Upper lobe of left lung (tissue), 4 donors: ENCODE measurements around the gene ARPP21.

Experiments used
- POLR2A ChIP-seq, 4 donors: fragments of 450-650 bp; IDR thresholded peaks; one replicate each; pipeline ENCODE4 v1.5.1; 2016 to 2017; ENCODE audit warnings: antibody characterized with exemption in 4 of 4, mild to moderate bottlenecking in 2 of 4
- TF ChIP-seq, protein P1 (sequence below), 6 experiments: fragments of 450-650 bp in 4 of 6; fragments of 200-600 bp in 2 of 6; sonication (generic) in 2 of 6; IDR thresholded peaks; one replicate each; pipeline ENCODE4 v1.5.1; 2016 to 2019; ENCODE audit warnings: antibody characterized with exemption in 6 of 6

DNA sequence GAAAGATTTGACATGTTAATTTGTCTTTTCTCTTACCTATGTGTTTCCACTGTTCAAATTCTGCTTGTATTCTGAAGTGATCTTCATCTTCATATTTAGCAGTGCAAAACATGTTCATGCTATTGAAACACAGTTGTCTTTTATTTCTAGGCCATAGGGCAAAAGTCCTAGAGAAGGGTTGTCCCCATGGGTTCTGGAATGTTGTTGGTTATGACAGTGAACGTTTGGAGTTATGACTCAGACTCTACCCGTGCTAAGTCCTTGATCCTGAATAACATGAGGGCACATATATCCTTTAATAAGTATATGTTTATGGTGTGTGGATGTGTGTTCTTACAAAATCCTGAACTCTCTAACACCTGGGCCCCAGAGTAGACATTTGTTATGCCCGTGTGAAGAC is 23.0 kb upstream of the ARPP21 start:
- TF ChIP-seq, protein P1, sequence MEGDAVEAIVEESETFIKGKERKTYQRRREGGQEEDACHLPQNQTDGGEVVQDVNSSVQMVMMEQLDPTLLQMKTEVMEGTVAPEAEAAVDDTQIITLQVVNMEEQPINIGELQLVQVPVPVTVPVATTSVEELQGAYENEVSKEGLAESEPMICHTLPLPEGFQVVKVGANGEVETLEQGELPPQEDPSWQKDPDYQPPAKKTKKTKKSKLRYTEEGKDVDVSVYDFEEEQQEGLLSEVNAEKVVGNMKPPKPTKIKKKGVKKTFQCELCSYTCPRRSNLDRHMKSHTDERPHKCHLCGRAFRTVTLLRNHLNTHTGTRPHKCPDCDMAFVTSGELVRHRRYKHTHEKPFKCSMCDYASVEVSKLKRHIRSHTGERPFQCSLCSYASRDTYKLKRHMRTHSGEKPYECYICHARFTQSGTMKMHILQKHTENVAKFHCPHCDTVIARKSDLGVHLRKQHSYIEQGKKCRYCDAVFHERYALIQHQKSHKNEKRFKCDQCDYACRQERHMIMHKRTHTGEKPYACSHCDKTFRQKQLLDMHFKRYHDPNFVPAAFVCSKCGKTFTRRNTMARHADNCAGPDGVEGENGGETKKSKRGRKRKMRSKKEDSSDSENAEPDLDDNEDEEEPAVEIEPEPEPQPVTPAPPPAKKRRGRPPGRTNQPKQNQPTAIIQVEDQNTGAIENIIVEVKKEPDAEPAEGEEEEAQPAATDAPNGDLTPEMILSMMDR (IDR thresholded peaks at IDR 0.05) = no peak
- TF ChIP-seq POLR2A (IDR thresholded peaks at IDR 0.05) = no peak
